A549 treated with dexamethasone at 1 μM for 4 hours (cell line): ENCODE data around the gene DZANK1. TPM values are rescaled to one million over a fixed set of nuclear protein-coding genes. Genes with fewer than 3 reads are reported as not detected.

ENCODE experiments used
- total RNA-seq: library from RNA; stranded (reverse); fragments of 200-300 nt; extraction: Qiagen RNA extraction; gene quantifications from 5 replicates; pipeline ENCODE4 v1.2.3, GENCODE V29; 2022

The DZANK1 gene
- total RNA-seq, result 2.0 to 2.8 TPM (median 2.6 TPM) in 5 replicates

GRCh38 chr20:18466894-18467730 lies at the start of gene DZANK1, which contains the start of gene POLR3F:
TSS of gene DZANK1 (minus strand) at chr20:18467030. CDS start at chr20:18465358, 1,672 bp downstream.
TSS of gene POLR3F (plus strand) at chr20:18467390. CDS start at chr20:18467507, 117 bp downstream.

GRCh38 chr20:18507218-18508191 lies 40.7 kb upstream of the DZANK1 start, which contains the start of gene SEC23B:
TSS of gene SEC23B (plus strand) at chr20:18507940. CDS start at chr20:18510836, 2,896 bp downstream.

GRCh38 chr20:18496740-18497592 lies 30.1 kb upstream of the DZANK1 start, which contains the start of gene RBBP9:
TSS of gene RBBP9 (minus strand) at chr20:18497225. CDS start at chr20:18497167, 58 bp downstream.

Other genes with a start within 250 kb of the DZANK1 start
- 11.4 to 13.5 TPM (median 11.7 TPM) in 5 replicates for gene ZNF133, start 178.5 kb downstream of the DZANK1 start, total RNA-seq
- 14.0 to 24.8 TPM (median 15.4 TPM) in 5 replicates for gene POLR3F, start 360 bp upstream of the DZANK1 start, total RNA-seq
- 10.6 to 15.9 TPM (median 15.0 TPM) in 5 replicates for gene RBBP9, start 30.2 kb upstream of the DZANK1 start, total RNA-seq
- gene SEC23B, start 40.9 kb upstream of the DZANK1 start, total RNA-seq, result 50.9 to 60.7 TPM (median 57.6 TPM) in 5 replicates
- gene SMIM26, start 100.4 kb upstream of the DZANK1 start, total RNA-seq, result 115 to 166 TPM (median 117 TPM) in 5 replicates
- 74.4 to 82.9 TPM (median 77.7 TPM) in 5 replicates for gene DTD1, start 121.0 kb upstream of the DZANK1 start, total RNA-seq